Measurements from ENCODE around the gene OR5J2. TPM values are rescaled to one million over a fixed set of nuclear protein-coding genes. Genes with fewer than 3 reads are reported as not detected.

Gene OR5J2
- total and polyA plus RNA-seq, 2 of the 13 experiments (the other 11 are each of a cell fraction or from before 2014, with no cell fraction given): not detected

GRCh38 chr11:56183459-56183858 lies 7.0 kb downstream of the OR5J2 start:
- Histone ChIP-seq H2AFZ (ENCODE audit: low read length) (no peak overlapping the region), H3K9me3 (ENCODE audit: low read length) (peaks cover 59% of the 10 kb centered on the region), H3K4me3 (replicated peaks in 1 of 3; ENCODE audit: insufficient read depth in 1 of 3, low read depth in 2 of 3, low read length in 3 of 3) (no peak overlapping the region), H3K79me2 (ENCODE audit: insufficient read depth, low read length) (no peaks in the 10 kb centered on the region), H3K27me3 (ENCODE audit: control insufficient read depth in 1 of 2, insufficient read depth in 2 of 2, low read length in 2 of 2) (no peaks in the 10 kb centered on the region), H4K20me1 (ENCODE audit: insufficient read depth, low read length) (no peaks in the 10 kb centered on the region), H3K27ac (ENCODE audit: extremely low read length, insufficient read depth, low read length) (no peak overlapping the region), H3K4me2 (ENCODE audit: low read depth, low read length) (no peak overlapping the region), H3K4me1 (ENCODE audit: insufficient read depth, low read length) (no peaks in the 10 kb centered on the region), H3K9ac (ENCODE audit: insufficient read depth, low read depth, low read length) (no peak overlapping the region), H3K36me3 (replicated peaks in 1 of 2; ENCODE audit: control insufficient read depth in 1 of 2, insufficient read depth in 2 of 2, low read length in 2 of 2) (no peaks in the 10 kb centered on the region)
- TF ChIP-seq KDM3A (CRISPR knock-in tag; IDR thresholded peaks at IDR 0.05; ENCODE audit: low read depth) (no peak), ZNF333 (CRISPR knock-in tag; IDR thresholded peaks at IDR 0.05; ENCODE audit: borderline replicate concordance) (no peak), NR2F1 (CRISPR knock-in tag; IDR thresholded peaks at IDR 0.05) (no peak)
- no TSS peak for BruUV-seq (replicated peaks)
- ATAC-seq (no peak), FAIRE-seq (no peak), DNase-seq (ENCODE audit: low spot score) (no peak)
- CTCF ChIA-PET (ENCODE audit: low intra/inter-chr PET ratio, low total read pairs): no interaction called here
- intact Hi-C loops (cut with micrococcal nuclease; ENCODE audit: unreplicated experiment): no loop called here
- in situ Hi-C loops (cut with HindIII; ENCODE audit: extremely low pct_ligation_motif_present, low pct_unique_long_range_greater_than_20kb): no loop called here
- POLR2A ChIA-PET: no interaction called here

DNA sequence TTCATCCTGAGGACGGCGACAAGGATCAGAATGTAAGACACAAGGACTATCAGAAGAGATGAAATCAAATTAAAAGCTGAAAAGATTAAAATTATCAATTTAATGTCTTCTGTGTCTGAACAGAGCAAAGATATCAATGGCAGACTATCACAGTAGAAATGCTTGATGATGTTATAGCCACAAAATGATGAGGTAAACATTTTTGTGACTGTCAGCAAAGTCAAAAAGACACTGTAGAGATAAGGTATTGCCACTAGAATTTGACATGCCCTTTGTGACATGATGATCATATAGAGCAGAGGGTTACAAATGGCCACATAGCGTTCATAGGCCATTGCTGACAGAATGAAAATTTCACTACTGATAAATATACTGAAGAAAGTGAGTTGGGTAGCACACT lies 12.2 kb downstream of the OR5J2 start:
- H3K9ac ChIP-seq (ENCODE audit: insufficient read depth, low read depth, low read length): no peak overlapping the region
- in situ Hi-C loops (cut with HindIII; ENCODE audit: extremely low pct_ligation_motif_present, low pct_unique_long_range_greater_than_20kb) (no loop called here), intact Hi-C loops (cut with micrococcal nuclease; ENCODE audit: unreplicated experiment) (no loop called here)
- peak; percentile 70 to 85 for TF ChIP-seq MAFK (conservative IDR thresholded peaks at IDR 0.05 in 1 of 2, IDR thresholded peaks at IDR 0.05 in 1 of 2; ENCODE audit: low read length in 2 of 2)
- TF ChIP-seq MAFF (IDR thresholded peaks at IDR 0.05; ENCODE audit: low read depth, low read length): peak; percentile 82
- TF ChIP-seq TRIM24 (CRISPR knock-in tag; IDR thresholded peaks at IDR 0.05): no peak
- no peak for TF ChIP-seq DNMT1 (CRISPR knock-in tag; IDR thresholded peaks at IDR 0.05)
- no peak for TF ChIP-seq ZNF3 (CRISPR knock-in tag; IDR thresholded peaks at IDR 0.05)
- no peaks in the 10 kb centered on the region for H4K20me1 ChIP-seq (ENCODE audit: insufficient read depth, low read length)
- H3K36me3 ChIP-seq (replicated peaks in 1 of 2; ENCODE audit: control insufficient read depth in 1 of 2, insufficient read depth in 2 of 2, low read length in 2 of 2): no peaks in the 10 kb centered on the region
- no peak for FAIRE-seq
- H3K9me3 ChIP-seq (ENCODE audit: low read length): peaks cover 58% of the 10 kb centered on the region
- no peak for DNase-seq (ENCODE audit: low spot score)
- H3K27me3 ChIP-seq (ENCODE audit: control insufficient read depth in 1 of 2, insufficient read depth in 2 of 2, low read length in 2 of 2): no peaks in the 10 kb centered on the region
- no peaks in the 10 kb centered on the region for H3K4me1 ChIP-seq (ENCODE audit: insufficient read depth, low read length)
- WGBS (ENCODE audit: low lambda C conversion rate): 31% methylated on average over 3 of the region's 3 CpGs
- H3K79me2 ChIP-seq (ENCODE audit: insufficient read depth, low read length): no peaks in the 10 kb centered on the region
- POLR2A ChIA-PET: no interaction called here
- H3K4me3 ChIP-seq (replicated peaks in 1 of 3; ENCODE audit: insufficient read depth in 1 of 3, low read depth in 2 of 3, low read length in 3 of 3): no peak overlapping the region
- no peak for ATAC-seq
- no peak overlapping the region for H3K4me2 ChIP-seq (ENCODE audit: low read depth, low read length)
- BruUV-seq (replicated peaks): no TSS peak
- CTCF ChIA-PET (ENCODE audit: low intra/inter-chr PET ratio, low total read pairs): no interaction called here
- no peak overlapping the region for H3K27ac ChIP-seq (ENCODE audit: extremely low read length, insufficient read depth, low read length)
- no peak overlapping the region for H2AFZ ChIP-seq (ENCODE audit: low read length)

Data from HepG2 (cell line).